ENCODE results near the gene FTH1.
"Not testable (repeated sequence)": the region's sequence is repeated elsewhere in the genome, so short reads cannot be mapped to it uniquely, and the experiment has no call there.

The FTH1 gene

DNA sequence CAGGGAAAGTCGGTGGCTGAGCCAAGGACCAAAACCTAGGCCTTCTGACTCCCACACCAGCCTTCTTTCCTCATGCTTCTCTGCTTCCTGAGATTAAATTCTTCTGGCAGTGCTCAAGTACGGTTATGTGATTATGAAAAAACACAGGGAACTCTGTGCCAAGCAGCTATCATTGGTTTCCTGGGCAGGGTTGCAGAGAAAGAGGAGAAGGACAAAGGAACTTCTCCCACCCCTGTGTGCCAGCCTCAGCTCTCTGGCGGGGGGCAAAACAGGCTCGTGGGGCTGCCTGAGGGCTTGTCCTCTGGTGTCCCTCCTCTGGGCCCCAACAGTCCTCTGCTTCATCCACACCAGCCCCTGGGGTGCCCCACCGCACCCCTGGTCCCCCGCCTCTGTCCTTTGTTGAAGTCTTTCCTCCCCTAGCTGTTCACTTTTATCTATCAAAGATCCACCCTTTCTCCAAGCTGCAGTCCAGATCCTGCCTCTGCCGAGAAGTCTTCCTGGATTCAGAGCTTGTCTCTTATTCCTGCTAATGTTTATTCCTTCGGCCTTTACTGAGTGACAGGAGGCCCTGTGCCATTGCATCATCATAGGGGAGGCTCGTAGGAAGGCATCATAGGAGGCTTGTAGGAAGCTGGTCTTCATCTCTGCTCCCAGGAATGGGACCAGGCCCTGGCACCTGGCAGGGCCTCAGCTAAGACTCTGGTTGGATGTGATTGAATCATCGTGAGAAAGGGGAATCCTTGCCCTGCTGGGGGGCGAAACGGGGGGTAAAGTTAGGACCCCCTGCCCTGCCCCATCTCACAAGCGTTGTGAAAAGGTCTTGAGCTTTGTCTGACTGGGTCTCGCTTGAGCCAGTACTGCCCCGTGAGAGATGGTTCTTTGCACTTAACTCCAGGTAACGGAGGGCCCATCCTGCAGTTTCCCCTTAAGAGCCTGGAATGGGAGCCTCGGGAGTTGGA is 11.5 kb upstream of the FTH1 start:
- no peak for DNase-seq

DNA sequence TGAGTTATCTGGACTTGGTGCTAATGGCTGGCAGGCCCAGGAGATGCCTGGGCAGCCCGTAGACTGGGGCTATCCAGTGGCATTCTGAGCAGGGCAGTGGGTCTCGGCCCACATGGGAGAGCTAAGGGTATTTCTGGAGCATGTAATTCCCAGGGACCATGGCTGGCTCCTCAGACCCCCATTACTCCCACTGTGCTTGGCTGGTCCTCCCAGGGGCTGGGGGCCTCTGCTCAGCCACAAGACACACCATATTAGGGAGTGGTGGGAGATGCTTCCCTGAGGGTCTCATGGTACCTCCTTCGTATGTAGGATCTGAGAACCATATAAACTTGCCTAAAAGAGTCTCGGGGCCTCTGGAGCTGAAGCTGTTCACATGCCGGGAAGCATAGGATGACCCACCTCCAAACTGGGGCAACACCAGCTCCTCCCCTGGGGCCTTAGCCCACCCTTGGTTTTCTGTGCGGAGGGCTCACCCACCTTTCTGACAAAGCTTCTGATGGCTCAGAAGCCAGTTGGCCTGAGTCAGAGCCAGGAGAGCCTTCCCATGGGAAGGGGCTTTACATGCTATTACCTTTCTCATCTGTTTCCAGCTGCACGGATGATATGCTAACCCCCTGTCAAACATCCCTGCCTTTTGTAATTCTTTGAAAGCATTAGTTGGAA is 9.5 kb upstream of the FTH1 start:
- no peak for DNase-seq

DNA sequence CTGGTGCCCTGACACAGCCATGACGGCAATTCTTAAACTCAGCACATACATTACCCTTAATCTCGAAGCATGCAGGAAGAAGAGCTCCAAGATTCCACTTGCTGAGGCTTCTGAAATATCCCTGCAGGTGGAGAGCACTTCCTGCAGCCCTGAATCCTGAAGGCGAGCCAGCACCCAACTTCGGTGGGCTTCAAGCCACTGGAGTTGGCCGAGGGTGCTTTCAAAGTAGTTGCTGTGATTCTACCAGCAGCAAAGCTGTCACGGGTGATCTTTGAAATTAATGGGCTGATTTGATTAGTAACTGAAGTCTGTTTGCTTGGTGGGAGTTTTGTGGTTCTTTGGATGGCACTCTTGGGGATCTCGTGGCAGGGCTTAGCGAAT is 9.0 kb upstream of the FTH1 start:
- DNase-seq, result no peak

DNA sequence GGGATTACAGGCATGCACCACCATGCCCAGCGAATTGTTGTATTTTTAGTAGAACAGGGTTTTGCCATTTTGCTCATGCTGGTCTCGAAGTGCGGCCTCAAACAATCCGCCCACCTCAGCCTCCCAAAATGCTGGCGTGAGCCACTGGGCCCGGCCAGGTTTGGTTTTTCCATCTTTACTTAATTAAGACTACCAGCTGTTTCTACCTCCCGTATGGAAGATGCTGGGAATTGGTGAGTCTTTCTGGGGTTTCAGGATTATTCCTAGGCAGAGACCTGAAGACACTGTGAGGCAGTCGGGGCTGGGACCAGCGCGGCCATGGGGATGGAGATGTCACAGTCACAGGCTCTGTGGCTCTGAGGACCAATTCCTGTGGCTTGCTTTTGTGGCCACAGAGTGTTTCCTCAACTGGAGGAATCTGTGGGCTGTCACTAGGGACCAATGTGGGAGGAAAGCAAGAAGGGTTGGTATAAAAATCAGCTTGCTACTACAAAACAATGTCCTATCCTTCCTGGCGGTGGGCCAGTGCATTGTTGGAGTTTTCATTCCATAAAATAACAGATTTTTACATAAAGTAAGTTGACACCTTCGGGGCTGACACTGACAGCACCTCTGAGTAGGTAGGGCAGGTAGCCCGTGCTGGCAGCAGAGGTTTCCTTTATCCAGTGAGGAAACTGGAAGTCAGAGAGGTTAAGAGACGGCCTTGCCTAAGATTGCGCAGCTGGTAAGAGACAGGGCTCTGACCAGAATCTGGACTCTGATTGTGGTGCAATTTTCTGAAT is 8.4 kb upstream of the FTH1 start:
- DNase-seq, result no peak

DNA sequence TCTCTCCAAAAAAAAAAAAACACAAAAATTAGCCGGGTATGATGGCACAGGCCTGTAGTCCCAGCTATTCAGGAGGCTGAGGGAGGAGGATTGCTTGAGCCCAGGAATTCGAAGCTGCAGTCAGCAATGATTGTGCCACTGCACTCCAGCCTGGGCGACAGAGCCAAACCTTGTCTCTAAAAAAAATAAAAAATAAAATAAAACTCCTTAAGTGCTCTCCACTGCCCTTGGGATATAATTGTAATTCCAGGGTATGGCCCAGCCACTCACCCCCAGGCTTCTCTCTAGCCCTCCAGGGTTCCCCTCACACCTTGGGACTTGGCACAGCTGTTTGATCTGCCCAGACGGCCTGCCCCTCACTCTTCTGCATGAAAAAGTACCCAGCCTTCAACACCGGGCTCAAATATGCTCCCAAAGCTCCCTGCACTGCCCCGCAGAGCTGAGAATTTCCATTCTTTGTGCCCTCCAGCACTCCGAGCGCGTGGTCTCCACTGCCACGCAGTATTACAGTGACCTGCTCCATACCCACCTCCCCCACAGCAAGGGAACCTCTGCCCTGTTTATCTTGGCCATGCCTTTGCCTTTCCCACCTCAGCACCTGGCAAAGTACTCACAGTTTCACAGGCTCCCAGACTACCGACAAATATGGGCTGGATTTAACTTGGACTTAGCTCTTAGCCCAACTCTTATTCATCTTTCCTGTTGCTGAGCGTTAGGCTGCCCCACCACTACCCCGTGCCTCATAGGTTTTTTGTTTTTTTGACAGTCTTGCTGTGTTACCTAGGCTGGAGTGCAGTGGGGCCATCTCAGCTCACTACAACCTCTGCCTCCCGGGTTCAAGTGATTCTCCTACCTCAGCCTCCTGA is 7.6 kb upstream of the FTH1 start:
- DNase-seq, result no peak

DNA sequence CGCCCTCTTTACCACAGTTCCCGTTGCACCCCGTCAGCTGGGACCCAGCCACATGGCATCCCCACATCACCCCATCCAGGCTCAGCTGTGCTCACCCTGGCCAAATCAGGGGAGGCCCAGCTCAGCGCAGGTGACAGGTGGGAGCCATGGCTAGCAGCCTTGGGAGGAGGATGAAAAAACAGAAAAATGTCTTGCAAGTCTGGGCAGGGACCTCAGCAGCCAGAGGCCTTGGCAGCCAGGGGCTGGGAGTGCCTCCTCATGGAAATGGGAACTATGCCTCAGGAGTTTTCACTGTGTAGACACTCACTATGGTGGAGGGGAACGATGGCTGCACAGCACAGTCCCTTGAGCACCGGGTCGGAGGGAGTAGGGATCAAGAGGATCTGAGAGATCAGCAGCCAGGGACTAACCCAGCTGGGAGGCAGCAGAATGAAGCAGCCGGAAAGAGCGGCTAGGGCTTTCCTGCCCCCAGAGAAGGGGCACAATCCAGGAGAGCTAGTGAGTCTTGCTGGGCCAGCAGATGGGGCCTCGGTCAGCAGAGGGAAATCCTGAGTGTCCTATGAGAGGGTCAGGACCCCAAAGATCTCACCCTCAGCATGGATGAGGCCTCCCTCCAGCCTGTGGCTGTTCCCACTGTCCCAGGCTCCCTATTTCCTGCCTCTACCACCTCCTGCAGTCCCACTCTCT is 6.2 kb upstream of the FTH1 start:
- DNase-seq, result no peak

DNA sequence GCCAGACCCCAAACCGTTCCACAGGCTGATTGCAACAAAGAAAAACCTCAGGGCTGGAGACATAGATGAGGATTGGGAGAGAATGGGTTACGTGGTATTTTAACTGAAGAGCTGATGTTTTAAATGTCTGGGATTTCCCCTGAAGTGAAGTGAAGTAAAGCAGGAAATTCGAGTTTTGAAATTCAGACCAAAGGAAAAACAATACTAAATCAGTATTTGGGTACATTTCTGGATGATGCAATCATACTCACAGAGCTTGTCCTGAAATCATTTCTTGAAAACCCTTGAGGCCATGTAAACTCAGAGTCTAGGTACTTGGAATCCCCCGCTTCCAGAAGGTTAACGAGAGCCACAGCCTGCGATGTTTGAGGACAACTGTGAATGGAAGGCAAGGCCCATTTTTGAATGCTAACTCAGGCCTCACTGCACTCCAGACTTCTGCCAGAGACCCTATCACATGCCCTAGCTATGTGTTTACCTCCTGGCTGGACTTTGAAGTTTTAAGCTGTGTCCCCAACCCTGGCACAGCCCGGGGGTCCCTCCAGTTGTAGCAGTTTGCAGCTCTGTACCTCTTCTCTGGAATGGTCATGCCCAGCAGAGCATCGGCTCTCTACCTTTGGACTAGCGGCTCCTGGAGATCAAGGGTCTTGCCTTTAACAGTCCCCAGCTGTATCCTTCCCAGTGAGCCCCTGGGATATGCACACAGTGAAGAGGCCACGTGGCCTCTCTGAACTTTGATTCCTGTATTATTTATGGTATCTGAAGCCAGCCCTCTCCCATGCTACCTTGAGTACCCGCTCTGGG is 5.4 kb upstream of the FTH1 start:
- no peak for DNase-seq

DNA sequence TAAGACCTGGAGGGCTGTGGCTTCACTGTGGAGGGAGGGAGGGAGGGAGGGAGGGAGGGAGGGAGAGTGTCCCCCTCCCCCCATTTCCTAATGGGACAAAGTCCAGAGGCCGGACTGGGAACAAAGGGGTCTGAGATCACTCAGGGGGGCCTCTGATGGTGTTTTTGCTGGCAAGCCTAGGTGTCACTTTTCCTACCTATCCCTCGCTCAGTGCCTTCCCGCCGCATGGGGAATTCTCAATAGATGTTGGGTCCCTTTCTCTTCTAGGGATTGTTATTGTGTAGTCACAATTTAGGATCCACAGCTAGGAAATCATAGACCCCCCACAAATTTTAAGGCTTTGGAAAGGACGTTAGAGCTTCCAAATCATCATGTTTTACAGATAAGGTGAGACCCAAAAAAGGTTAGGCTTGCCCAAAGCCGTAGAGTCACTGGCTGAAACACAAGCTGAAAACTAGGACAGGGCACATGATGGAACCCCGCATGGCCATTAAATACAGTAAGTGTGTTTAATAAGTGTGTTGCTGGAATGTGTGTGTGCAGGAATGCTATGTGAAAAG is 4.8 kb upstream of the FTH1 start:
- DNase-seq, result no peak

DNA sequence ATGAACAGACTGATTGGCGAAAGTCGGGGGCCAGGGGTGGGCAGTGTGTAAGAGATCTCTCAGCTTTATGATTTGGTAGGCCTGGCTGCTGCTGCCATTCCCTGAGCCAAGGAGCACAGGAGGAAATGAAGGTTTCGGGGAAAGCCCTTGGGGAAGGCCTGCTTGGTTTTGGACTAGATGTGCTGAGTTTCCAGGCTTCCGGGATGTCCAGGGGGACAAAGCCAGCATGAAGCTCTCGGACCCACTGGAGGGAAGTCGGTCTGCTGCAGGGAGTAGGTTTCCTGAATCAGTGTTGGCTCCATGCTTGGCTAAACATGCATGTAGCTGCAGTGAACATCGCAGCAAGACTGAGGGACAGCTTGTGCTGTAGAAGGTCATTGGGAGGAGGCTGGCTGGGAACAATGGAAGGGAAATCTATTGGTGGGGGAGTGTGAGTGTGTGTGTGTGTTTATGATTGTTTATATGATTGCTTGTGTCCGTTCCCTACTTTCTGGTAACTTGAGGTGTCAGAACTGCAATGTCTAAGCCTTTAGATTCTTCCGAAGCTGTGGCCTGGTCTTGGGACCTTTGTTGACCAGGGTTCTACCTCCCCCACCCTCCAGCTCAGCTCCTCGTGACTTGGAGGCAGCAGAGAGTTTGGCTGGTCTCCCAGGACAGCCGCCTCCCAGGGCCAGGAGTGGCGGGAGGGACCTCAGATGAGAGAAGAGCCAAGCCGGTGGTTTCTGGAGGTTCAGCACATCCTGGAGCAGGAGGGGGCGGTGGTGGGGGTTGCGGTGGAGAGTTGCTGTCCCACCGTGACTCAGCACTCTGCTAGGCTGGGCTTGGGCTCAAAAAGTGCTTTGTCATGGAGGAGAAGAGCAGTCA is 4.0 kb upstream of the FTH1 start:
- DNase-seq, result peak; percentile 41 to 60

DNA sequence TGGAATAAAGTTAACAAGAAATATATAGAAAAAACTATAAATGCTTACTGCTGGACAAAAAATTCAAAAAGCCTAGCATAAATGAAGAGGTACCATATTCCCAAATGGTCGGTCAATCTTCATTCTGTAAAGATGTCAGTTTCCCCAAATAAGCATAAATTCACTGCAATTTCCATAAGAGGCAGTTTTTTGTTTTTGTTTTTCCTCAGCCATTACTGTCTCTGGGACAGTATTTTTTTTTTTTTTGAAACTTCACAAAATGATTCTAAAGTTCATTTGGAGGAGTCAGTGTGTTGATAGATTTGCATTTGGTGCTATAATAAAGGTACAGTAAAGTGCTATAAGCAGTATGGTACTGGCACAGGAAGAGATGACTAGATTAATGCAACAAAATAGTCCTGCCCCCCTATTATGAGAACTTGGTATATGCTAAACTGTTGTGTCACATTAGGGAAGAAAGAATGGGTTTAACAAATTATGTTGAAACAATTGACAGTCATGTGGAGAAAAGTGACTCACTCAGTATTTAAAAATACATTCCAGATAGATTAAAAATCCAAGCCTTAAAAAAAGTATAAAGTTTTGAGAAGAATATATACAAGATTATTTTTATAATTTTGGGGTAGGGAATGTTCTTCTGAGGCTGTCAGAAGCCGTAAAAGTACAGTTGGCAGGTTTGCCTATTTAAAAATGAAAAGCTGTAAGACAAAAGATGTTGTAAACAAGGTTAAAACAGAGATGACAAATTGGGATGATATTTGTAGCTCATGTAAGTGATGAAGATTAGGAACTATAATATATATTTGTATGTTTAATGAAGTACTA is 2.6 kb upstream of the FTH1 start:
- DNase-seq, result no peak

DNA sequence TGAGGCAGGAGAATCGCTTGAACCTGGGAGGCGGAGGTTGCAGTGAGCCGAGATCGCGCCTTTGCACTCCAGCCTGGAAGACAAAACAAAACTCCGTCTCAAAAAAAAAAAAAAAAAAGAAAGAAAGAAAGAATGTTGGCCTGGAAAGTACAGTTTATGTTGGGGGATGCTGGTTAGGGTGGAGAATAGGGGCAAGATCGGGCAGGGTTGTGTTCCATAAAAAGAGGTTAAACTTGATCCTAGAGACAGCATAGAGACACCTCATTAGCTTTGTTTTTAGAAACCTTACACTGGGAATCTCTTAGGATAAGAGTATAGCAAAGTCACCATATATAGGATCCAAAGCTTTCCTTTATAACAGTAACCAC is 1.9 kb upstream of the FTH1 start:
- no peak for DNase-seq

DNA sequence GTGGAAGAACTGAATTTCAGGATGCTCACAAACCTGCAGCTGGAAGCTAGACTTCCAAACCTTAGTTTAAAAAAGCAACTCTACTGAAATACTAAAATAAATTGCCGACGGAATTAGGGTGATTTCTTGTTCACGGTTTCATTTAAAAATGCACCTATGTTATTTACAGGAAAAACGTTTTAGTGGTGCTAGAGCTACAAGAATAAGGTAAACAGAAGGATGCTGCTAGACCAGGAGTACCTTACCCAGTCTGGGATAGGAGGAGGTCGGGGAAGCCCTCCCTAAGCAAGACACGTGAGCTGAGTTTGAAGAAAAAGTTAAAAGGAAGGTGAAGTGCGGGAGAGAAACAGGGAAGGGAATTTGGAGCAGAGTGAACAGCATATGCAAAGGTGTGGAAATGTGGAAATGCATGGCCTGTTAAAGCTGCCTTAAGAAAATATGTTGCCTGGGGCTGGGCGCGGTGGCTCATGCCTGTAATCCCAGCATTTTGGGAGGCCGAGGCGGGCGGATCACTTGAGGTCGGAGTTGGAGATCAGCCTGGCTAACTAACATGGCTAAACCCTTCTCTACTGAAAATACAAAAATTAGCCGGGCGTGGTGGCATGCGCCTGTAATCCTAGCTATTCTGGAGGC is 1.4 kb upstream of the FTH1 start:
- no peak for DNase-seq

DNA sequence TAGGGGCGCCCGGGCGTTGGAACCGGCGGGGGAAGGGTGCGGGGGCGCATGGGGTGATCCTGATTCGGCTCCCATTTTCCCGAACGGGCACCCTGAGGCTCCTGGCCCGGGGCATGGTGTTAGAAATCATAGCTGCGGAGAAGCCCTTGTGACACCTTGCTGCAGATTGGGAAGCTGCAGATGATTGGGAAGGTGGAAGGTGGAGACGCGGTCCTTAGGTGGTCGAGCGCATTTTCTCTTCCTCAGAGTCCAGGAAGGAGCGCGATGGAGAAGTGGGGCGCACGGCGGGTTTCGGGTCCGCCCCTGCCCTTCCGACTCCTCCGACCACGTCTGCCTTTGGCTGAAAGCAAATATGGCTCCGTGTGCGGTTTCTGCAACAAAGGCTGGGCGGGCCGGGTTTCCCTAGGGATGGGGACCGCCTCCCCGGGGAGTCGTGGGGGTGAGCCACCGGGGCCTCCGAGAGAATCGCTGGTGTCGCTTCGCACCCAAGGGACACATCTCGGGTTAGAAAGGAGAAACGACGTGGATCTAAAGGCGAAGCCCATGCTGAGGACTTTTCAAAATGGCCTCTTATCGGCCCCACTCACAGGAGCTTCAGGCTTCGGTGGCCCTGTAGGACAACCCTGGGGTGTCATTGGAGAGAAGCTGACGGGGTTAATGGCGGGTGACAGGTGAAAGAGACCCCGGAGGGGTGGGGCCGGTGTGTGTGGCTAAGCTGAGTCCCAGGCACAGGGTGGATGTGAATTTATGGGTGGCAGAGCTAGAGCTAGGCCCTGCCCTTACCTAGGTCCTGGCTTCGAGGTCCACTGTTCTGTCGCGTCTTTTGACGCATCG is 707 bp upstream of the FTH1 start:
- peak; percentile 20 to 32 for DNase-seq

DNA sequence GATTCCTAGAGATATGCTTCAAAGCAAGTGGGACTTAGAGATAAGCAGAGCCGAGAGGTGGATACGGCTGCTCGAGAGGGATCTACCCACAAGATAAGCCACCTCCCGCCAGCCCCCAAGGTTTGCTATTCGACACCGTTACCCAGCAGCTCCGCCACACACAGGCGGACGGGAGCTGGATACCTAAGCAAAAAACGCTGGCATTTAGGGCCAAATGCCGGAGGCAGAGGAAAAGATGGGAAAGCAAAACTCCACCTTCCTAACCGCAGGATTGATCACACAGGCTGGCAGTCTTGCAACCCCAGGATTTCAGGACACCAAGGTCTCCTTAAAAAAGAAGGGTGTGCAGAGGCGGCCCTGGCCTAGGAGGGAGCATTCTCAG is 709 bp downstream of the FTH1 start:
- peak in 1 of 2 experiments; percentile 21 for DNase-seq

DNA sequence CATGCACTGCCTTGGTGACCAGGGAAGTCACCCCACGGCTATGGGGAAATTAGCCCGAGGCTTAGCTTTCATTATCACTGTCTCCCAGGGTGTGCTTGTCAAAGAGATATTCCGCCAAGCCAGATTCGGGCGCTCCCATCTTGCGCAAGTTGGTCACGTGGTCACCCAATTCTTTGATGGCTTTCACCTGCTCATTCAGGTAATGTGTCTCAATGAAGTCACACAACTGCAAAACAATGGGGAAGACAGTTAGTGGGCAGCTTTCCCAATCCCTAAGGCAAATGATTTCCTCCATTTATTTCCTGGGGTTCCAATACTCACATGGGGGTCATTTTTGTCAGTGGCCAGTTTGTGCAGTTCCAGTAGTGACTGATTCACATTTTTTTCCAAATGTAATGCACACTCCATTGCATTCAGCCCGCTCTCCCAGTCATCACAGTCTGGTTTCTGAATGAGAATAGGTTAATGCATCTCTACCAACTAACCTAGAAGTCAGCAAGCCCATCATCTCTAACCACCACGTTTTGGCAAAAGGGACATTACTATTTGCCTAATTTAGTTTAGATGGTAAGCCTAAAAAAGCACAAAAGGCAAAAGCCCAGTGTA is 2.7 kb downstream of the FTH1 start:
- not testable (repeated sequence) for DNase-seq

DNA sequence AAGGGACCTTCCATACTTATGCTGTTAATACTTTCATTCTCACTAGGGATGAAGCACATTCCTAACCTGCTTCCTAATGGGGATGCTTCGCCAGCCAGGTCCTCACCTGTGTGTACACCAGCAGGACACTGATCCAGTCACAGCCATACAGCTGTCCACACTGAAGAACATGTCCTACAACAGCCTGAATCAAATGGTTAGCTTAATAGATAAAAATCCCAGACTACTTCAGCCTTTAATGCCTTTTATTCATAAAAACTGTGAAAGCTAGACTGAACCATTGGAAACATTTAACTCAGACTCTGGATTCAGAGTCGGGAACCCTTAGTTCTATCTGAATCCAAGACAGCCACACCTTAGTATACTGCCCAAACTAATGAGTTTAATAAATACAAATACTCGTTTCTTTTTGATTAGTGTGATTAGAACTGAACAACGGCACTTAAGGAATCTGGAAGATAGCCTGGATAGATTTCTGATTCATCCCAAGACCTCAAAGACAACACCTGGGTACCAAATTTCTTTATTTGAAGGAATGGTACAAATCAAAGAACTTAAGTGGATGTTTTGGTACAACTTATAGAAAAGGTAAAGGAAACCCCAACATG is 3.3 kb downstream of the FTH1 start:
- DNase-seq, result no peak

All from stimulated activated CD4-positive, alpha-beta T cell treated with anti-CD3 and anti-CD28 coated beads, Interleukin-4, amount 100 ng/mL, for 4 hours (primary cell).